Measurements from ENCODE around the gene MED29.

MED29 gene

DNA sequence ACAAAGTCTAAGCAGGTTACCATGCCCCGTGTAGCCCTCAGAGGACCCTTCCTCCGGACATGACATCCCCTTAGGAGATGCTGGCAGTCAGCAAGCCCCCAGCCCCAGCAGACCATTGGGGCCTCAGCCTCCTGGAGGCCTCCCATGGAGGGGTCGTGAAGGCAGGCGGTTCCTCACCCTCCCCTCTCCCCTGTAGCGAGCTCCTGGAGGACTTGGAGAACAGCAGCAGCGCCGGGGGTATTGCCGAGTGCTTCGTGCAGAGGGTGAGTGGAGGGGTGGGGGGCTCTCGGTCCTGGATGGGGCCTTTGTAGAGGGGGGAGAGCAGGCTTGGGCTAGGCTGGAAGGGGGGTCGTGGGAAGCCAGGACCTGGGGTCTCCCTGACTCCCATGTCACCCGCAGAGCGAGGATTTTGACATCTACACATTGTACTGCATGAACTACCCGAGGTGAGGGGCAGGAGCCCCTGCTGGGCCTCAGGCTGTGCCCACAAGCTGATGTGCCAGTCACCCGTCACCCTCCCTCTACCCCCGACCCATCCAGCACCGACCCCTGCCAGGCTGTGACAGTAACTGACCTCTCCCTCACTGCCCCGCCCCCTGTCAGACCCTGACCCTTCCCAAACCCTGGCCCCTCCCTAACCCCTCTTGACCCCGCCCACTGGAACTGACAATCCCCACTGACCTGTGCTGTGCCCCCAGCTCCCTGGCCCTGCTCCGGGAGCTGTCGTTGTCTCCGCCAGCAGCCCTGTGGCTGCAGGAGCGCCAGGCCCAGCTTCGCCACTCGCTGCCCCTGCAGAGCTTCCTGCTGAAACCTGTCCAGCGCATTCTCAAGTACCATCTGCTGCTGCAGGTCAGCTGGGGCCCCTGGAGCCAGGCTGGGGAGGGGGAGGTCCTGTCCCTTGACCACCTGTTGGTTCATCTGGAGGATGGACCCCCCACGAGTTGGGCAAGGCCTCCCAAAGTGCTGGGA lies 25.3 kb downstream of the MED29 start:
- H3K27ac ChIP-seq: peak overlapping the region; percentile 41
- peak; percentile 77 for DNase-seq
- H3K9me3 ChIP-seq (ENCODE audit: severe bottlenecking): no peaks in the 10 kb centered on the region
- TF ChIP-seq, protein P1, sequence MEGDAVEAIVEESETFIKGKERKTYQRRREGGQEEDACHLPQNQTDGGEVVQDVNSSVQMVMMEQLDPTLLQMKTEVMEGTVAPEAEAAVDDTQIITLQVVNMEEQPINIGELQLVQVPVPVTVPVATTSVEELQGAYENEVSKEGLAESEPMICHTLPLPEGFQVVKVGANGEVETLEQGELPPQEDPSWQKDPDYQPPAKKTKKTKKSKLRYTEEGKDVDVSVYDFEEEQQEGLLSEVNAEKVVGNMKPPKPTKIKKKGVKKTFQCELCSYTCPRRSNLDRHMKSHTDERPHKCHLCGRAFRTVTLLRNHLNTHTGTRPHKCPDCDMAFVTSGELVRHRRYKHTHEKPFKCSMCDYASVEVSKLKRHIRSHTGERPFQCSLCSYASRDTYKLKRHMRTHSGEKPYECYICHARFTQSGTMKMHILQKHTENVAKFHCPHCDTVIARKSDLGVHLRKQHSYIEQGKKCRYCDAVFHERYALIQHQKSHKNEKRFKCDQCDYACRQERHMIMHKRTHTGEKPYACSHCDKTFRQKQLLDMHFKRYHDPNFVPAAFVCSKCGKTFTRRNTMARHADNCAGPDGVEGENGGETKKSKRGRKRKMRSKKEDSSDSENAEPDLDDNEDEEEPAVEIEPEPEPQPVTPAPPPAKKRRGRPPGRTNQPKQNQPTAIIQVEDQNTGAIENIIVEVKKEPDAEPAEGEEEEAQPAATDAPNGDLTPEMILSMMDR (IDR thresholded peaks at IDR 0.05; ENCODE audit: low read depth, low read length): no peak
- peaks cover 59% of the 10 kb centered on the region for H3K36me3 ChIP-seq
- H3K27me3 ChIP-seq (ENCODE audit: insufficient read depth, low read depth, severe bottlenecking): no peaks in the 10 kb centered on the region
- H3K4me3 ChIP-seq (ENCODE audit: low read depth, low read length): no peak overlapping the region

DNA sequence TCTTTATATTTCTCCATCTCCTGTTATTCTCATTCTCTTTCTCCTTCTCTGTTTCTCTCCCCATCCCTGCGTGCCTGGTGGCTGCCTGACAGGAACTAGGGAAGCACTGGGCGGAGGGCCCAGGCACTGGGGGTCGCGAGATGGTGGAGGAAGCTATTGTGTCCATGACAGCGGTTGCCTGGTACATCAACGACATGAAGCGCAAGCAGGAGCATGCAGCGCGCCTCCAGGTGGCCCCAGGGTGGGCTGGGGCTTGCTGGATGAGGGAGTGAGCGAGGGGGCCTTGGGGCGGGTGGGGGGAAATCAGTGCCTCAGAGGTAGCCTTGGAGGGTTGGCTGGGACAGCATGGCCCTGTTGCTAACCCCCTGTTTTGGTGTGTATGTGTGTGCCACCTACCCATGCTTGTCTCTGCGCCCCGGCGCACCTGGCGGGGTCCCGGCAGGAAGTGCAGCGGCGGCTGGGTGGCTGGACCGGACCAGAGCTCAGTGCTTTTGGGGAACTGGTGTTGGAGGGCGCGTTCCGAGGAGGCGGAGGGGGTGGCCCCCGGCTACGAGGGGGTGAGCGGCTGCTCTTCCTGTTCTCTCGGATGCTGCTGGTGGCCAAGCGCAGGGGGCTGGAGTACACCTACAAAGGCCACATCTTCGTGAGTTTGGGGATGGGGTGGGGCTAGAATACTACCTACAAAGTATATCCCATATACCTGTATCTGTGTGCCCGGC lies 26.4 kb downstream of the MED29 start:
- H3K27me3 ChIP-seq (ENCODE audit: insufficient read depth, low read depth, severe bottlenecking): no peaks in the 10 kb centered on the region
- H3K9me3 ChIP-seq (ENCODE audit: severe bottlenecking): no peaks in the 10 kb centered on the region
- no peak for DNase-seq
- TF ChIP-seq, protein P1 (IDR thresholded peaks at IDR 0.05; ENCODE audit: low read depth, low read length): no peak
- H3K36me3 ChIP-seq: peaks cover 69% of the 10 kb centered on the region
- H3K27ac ChIP-seq: no peak overlapping the region
- H3K4me3 ChIP-seq (ENCODE audit: low read depth, low read length): no peak overlapping the region

DNA sequence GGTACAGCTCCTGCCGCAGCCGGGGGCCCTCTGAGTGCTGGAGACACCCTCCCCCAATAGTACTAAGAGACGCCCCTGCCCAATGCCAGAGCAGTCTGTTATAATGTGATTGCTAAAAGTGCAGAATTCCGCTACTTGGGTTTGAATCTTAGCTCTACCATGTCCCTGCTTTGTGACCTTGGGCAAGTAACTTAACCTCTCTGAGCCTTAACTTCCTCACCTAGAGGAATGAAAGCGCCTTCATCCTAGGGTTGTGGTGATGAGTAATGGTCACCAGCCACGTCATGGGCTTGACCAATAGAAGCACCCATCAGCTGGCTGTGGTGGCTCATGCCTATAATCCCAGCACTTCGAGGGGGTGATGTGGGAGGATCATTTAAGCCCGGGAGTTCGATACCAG lies 27.8 kb downstream of the MED29 start:
- DNase-seq: no peak
- peaks cover 80% of the 10 kb centered on the region for H3K36me3 ChIP-seq
- no peak overlapping the region for H3K4me3 ChIP-seq (ENCODE audit: low read depth, low read length)
- TF ChIP-seq, protein P1 (IDR thresholded peaks at IDR 0.05; ENCODE audit: low read depth, low read length): no peak
- no peaks in the 10 kb centered on the region for H3K27me3 ChIP-seq (ENCODE audit: insufficient read depth, low read depth, severe bottlenecking)
- H3K27ac ChIP-seq: no peak overlapping the region
- no peaks in the 10 kb centered on the region for H3K9me3 ChIP-seq (ENCODE audit: severe bottlenecking)

DNA sequence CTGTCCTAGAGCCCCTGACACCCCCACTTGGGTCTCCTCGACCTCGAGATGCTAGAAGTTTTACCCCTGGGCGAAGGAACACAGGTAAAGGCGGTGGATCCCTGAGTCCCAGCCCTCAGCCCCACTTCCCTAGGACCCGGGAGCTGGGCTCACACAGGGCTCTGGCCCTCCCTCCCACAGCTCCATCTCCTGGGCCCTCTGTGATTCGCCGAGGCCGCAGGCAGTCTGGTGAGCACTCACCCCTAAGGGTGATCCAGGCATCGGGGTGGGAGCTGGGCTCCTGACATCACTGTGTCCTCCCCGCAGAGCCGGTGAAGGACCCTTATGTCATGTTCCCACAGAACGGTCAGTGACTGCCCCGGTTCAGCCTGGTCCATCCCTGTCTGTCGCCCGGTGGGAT lies 29.6 kb downstream of the MED29 start:
- Histone ChIP-seq H3K4me3 (ENCODE audit: low read depth, low read length) (no peak overlapping the region), H3K36me3 (peaks cover 80% of the 10 kb centered on the region), H3K9me3 (ENCODE audit: severe bottlenecking) (no peaks in the 10 kb centered on the region), H3K27me3 (ENCODE audit: insufficient read depth, low read depth, severe bottlenecking) (no peaks in the 10 kb centered on the region), H3K27ac (no peak overlapping the region)
- TF ChIP-seq, protein P1 (IDR thresholded peaks at IDR 0.05; ENCODE audit: low read depth, low read length): no peak
- DNase-seq: no peak

DNA sequence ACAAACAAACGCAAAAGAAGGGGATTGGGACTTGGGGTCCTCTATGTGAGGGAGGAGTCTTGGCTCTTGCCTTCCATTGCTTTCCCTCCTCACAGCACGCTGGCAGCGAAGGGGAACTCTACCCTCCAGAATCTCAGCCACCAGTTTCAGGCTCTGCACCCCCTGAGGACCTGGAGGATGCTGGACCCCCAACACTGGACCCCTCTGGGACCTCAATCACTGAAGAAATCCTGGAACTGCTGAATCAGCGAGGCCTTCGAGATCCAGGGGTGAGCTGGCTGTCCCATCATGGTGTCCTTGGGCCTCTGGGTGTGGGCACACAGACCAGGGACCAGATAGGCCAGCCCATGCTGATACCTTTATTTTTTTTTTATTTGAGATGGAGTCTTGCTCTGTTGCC lies 30.8 kb downstream of the MED29 start:
- Histone ChIP-seq H3K4me3 (ENCODE audit: low read depth, low read length) (no peak overlapping the region), H3K27ac (no peak overlapping the region), H3K36me3 (peaks cover 70% of the 10 kb centered on the region), H3K27me3 (ENCODE audit: insufficient read depth, low read depth, severe bottlenecking) (no peaks in the 10 kb centered on the region), H3K9me3 (ENCODE audit: severe bottlenecking) (no peaks in the 10 kb centered on the region)
- TF ChIP-seq, protein P1 (IDR thresholded peaks at IDR 0.05; ENCODE audit: low read depth, low read length): no peak
- no peak for DNase-seq

Measured in WERI-Rb-1 (cell line).